ENCODE data around the gene RERE. TPM values are rescaled to one million over a fixed set of nuclear protein-coding genes. Genes with fewer than 3 reads are reported as not detected.
A peak's percentile ranks its signal among the peaks of the same experiment; 100 is the strongest.

Gene RERE
- total RNA-seq, 1 experiment from 2014 or later, result 10.3 TPM

DNA sequence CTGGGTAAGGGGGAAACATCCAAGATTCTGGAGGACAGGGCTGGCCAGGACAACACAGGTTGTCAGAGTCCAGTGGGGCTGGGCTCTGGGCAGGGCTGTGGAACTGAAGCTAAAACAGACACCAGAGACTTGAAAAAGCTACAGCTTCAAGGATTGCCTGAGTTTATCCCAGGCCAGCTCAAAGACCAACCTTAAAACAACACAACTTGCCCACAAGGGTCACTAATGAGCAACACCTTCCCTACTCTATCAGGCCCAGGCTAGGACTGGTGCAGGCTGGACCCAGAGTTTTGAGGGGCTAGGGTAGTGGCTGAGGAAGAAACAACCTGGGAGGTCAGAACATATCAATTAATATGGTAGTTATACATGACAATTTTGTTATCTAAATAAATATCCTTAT is 338.9 kb downstream of the RERE start:
- DNase-seq (ENCODE audit: low read depth), result no peak

DNA sequence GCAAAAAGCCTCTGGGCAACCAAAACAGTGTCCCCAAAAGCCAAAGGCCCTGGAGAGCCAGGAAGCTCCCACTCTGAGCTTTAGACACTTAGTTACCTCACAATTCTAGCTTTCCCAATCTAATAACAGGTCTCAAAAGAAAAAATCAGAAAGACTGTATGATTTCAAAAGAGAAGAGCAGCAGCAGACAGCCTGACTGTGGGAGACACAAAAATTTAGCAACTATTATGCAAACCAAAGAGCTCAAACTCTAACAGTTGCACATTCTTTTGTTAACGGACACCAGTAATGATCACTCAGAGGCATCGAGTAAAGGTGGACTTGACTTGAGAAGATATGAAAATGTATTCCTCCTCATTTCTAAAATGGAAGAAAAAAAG is 339.5 kb downstream of the RERE start:
- no peak for DNase-seq (ENCODE audit: low read depth)

DNA sequence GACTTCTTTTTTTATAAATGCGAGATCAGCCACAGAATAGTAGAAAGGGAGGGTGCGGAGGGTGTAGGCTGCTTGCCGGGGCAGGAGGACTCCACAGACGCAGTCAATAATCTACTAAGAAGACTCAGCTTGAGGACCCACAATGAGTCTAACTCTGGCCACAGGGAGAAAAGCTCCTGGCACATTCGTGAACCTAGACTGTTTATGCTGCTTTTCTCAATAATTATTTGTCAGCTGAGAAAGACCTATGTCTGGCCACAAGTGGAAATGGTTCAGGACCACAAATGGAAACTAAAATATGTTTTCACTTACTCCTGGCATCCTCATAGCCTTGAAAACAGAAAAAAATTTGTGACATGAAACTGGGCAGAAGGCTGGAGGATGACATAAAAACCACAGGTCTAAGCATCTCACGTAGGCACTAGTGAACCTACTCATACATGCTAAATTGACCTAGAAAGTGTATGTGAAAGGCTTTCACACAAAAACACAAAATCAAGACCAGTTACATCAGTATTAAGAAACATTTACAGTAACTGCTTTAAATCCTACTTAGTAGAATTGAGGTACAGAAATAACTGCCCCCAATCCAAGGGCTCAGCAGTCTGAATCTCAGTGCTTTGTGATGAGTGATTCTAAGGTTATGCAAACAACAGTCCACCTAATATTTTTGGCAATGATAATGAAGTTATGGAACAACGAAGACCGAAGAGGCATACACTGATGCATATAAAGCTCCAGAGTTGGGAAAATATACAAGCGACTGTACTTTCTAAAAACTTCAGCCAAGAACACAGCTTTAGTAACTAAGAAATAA is 340.1 kb downstream of the RERE start:
- peak; percentile 36 for DNase-seq (ENCODE audit: low read depth)

DNA sequence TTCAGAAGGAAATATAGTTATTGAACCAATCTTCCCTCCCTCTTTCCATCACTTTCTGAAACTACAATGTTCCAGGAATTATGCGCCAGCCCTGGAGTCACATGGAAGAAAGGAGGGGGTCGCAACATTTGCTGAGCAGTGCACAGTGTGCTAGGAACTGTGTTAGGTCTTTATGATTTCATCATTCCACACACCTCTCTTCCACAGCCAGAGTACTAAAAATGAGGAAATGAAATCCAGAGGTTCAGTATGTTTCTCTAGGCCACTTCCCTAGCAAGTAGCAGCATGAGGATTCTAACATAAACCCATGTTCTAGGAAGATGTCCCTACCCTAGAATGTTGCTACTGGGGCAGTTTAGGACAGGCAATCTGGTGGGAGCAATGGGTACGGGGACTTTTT is 341.4 kb downstream of the RERE start:
- no peak for DNase-seq (ENCODE audit: low read depth)

DNA sequence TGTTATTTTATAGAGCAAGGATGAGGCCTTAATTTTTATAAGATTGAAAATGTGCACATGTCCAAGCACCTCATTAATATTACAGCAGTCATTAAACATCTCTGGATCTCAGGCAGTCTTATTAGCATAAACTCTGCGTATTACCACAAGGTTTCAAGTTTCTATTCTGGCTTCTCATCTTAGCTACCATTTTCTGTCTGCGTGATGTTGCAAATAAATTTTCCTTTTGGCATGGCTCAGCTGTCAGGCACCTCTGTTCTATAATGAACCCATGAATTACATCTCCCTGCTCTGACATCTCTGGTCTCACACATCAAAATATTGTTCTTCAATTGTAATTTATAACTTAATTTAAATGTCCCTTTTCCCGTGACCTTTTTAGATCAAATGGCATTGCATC is 343.1 kb downstream of the RERE start:
- no peak for DNase-seq (ENCODE audit: low read depth)

DNA sequence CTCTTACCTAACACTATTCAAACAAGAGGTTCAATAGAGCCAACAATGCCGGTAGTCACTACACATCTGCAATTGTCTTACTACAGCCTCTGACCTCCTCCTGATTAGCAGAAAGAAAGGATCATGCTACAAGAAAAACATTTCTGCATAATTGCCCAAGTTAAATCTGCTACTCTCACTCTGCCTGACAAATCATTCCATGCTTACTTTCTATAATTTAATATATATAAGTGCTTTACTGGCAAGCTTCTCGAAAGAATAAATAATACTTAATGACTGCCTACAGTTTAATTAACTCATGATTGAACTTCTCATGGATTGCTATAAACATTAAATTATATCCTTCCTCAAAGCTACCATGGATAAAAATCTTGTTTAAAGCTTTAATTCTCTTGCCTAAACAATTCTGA is 343.5 kb downstream of the RERE start:
- no peak for DNase-seq (ENCODE audit: low read depth)

DNA sequence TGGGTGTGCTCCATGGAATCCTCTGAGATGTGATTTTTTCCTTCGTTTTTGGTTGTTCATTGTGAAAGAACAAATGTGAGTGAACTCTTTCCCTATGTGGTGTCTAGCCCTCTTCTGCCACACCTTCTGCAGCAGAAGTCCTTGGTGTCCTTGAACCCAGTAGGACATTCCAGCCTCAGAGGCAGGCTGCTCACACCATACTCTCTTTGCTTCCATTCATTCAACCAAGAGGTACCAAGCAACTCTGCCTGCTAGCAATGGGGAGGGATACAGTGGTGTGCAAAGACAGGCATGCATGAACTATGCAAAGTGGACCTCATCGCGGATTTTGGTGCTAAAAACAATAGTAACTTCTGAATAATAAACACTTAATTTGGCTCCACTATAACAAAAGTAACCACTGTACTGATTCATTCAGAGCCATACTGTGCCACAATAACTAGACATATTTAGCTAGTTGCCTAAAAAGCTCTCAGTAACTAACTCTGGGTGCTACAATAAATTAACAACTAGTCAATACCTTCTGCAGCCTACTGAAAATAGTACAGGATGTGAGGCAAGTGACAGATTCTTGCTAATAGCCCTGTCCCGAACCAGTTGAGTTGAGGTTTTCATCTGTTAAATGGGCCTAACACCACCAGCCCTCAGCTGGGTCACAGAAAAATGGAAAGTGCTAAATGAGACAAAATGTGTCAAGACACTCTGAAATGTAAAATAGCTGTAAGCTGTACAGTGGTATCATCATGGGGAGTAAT is 344.1 kb downstream of the RERE start:
- no peak for DNase-seq (ENCODE audit: low read depth)

DNA sequence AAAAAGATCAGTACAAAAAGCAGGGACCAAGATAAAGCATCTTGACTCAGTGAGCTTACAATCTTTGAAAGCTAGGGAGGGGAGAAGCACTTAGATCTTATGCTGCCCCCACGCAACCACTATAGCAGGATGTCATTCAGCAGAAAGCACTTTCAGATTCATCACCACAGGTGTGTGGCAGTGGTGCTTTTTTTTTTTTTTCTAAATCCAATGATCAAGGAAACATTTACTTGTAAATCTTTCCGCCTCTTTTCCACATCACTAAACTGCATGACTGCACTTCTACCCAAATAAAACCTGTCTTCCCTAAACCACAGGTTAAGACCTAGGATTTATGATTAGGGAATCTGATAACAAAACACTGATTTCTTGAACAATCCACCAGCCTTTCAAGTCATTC is 344.8 kb downstream of the RERE start:
- no peak for DNase-seq (ENCODE audit: low read depth)

DNA sequence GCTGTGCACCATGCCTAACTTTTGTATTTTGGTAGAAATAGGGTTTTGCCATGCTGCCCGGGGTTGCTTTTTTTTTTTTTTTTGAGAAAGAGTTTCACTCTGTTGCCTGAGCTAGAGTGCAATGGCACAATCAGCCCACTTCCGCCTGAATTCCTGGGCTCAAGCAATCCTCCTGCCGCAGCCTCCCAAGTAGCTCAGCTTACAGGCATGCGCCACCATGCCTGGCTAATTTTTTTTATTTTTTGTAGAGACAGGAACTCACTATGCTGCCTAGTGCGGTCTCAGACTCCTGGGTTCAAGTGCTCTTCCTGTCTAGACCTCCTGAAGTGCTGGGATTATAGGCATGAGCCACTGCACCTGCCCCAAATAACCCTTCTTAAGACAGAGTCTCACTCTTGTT is 346.0 kb downstream of the RERE start:
- DNase-seq (ENCODE audit: low read depth), result no peak

DNA sequence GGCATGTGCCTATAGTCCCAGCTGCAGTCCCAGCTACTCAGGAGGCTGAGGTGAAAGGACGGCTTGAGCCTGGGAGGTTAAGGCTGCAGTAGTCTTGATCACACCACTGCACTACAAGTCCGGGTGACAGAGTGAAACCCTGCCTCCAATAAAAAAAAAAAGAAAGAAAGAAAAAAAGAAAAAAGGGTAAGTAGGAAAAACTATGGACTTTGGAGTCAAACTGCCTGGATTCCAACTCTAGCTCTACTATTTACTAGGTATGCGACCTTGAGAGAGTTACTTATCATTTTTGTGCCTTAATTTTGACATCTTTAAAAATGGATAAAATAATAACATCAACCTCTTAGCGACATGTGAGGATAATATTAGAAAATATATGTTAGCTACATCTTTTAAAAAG is 348.7 kb downstream of the RERE start:
- no peak for DNase-seq (ENCODE audit: low read depth)

DNA sequence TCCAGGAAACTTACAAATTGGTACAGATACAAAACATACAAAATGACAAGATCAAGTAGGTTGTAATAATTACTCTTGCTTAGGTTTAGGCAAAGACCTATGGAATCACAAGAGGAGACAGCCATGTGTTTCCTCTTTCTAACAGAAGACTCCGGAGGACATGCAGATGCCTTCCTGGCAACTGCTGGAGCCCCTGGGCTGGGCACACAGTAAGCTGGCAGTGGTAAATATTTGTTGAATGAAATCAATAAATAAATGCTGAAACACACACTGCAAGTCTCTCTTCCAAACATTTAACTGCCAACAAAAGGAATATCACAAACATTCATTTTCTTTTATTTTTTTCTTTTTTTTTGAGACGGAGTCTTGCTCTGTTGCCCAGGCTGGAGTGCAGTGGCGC is 350.1 kb downstream of the RERE start:
- DNase-seq (ENCODE audit: low read depth), result no peak

DNA sequence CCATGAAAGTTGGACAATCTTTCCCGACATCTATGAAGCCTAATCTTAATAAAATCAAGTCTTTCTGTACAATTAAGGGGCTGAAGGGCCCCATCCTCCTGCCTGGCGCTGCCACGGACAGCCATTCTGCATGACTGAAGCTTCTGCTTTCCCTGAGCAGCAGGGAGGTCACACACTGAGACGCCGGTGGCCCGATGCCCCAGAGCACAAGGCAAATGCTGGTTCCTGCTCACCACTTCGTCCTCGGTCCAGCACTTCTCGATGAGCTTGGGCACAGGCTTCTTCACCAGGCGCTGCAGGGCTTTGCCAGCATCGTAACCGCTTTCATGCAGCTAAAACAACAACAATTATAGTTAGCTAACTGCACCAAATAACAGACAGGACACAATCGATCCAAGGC is 351.7 kb downstream of the RERE start:
- DNase-seq (ENCODE audit: low read depth), result no peak

DNA sequence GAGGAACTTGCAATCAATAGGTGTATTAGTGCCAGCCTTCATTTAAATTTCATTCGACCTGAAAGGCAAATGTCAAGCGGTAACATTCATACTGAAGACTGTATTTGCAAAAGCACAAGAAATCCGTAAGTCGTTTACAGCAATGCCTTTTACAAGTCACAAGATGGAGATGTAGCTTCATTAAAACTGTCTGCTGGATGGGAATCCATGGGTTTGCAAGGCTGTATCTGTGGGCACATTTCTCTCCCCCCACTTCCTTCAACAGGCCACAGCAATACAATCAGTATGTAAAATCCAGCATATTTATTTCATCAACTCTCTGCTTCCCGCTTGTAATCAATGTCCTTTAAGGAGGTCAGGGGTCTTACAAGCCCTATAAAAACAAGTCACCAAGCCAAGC is 352.4 kb downstream of the RERE start:
- DNase-seq (ENCODE audit: low read depth), result no peak

DNA sequence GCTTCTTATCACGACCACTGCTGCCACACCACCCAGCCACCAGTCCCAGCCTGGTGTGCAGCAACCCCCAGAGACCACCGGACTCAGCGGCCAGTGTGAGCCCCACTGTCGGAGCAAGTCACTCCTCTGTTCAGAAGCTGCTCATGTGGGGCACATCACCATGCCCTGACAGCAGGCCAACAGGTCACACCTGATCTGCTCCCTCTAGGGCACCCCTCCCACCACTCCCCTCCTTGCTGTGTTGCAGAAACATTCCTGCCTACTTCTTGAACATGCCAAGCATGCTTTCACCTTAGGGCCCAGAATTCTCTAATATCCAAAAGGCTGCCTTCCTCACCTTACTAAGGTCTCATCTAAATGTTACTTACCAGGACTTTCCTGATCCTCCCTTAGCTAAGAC is 353.1 kb downstream of the RERE start:
- no peak for DNase-seq (ENCODE audit: low read depth)

DNA sequence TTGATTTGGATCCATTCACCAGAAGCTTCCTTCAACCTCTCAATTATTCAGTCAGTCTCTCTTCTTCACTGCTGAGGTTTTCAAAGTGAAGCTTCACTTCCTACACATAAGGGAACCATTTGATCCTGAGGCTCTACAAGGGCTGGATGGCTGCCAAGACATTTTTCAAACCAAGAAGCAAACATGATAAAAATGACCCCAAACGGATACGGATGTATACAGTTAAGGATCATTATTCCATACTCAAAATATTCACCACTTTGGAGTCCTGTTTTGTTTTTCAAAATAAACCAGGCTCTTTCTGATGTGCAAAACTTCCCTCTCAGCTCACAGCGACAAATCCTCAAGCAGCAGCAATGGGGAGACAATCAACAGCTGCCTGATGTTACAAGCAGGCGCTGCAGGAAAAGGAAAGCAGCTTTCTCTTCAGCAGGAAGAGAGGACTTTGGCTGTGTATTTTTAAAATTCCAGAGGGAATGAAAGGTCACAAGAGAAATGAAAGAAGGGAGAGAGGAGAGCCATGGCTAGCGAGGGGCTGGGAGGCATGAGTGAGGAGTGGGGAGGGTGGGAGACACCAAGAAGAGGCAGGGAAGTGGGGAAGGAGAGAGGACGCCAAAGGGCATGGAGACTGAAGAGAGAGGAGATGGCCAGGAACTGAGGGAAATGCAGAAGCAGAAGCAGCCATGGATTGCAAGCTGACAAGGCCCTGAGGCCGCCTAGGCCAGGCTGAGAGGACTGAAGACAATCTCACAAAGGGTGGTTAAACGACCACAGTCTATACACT is 354.1 kb downstream of the RERE start:
- peak; percentile 86 for DNase-seq (ENCODE audit: low read depth)

DNA sequence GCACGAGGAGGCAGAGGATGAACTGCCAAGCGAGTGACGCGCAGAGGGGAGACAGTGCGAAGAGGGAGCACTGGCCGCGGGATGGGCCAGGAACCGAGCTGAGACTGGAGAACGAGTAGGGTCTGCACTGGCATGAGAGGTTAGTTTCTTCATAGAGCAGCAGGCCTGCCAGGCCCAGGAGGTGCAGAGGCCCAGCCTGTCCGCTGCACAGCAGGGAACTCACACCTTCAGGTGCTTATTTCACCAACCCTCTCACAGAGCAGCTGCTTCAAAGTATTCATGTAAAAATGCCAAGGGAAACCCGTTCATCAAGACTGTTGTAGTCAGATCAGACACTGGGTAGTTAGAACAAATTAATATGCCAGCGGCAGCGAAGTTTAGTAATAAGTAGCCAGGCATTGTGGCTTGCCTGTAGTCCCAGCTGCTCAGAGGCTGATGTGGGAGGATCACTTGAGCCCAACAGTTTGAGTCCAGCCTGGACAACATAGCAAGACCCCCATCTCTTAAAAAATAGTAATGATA is 355.0 kb downstream of the RERE start:
- DNase-seq (ENCODE audit: low read depth), result no peak

DNA sequence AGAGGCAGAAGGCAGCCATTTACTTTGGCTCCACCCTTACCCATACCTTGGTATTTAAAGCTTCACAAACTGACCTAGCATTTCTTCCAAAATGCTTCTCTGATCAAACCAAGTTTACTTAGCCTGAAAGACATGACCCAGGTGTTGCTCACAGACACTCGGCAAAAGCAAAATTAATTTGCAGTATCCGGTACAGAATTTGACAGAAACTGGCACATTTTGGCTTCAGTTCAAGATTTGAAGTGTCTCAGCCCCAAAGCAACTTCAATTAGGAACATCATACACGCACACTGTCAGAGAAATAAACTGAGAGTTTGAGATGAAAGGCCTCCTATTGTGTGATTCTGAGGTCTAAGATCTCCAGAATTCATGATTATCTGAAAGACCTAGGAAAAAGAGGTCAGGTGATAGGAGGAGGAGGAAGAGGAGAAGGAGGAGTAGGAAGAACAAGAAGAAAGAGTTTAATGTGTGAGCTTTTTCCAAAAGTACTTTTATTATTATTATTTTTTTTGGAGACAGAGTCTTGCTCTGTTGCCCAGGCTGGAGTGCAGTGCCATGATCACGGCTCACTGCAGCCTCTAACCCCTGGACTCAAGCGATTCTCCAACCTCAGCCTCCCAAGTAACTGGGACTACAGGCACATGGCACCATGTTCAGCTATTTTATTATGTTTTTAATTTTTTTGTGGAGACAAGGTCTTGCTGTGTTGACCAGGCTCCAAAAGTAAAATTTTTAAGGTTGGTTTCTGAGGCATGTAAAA is 355.9 kb downstream of the RERE start:
- DNase-seq (ENCODE audit: low read depth), result no peak

DNA sequence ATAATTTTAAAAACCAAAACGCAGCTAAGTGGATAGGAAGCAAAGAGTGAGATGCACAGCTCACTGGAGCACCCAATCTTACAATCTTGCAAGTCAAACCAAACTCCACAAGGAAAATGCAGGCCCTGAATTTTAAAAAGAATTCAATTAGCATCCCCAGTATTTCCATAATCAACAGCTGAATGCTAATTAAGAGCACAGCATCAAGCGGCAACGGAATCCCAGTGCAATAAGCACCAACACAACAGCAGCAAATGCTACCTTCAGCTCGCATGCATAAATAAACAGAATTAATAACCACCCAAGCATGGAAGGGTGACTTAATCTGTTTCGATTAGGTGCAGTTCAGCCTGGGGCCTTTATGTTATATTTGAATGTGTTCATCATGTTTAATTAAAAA is 356.7 kb downstream of the RERE start:
- DNase-seq (ENCODE audit: low read depth), result no peak

DNA sequence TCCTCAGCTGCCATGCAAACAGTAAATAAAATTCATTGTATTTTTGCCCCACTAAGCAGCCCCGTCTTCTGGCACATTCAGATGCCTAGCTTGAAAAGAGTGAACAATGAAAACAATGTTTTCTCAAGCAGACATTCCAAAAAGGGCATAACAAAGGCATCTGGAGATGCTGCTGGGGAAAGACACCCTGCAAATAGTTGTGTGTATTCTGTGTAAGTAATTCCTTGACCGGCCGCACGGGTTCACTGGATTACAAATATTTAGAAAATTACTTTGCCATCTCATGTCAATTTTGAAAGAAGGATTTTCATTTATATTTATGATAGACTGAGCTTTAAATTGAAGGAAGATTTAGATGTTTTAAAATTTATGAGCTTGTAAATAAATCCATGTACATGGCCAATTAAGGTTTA is 357.3 kb downstream of the RERE start:
- no peak for DNase-seq (ENCODE audit: low read depth)

DNA sequence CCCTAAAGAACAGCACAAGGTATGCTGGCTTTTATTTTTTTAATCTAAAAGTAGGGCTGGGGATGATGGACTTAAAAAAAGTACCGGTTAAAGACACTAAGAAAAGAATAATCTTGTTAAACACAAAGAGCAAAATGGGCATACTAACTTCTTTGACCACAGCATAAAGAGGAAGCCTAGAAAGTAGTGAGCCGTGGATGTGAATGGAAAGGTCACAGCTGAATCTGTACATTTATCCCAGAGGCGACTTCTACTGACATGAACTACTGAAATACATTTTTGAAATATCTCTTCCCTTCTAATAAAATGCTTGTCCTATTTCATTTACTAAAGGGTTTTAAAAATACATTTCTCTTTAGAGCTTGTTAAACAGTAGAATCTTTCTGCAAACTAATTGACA is 358.8 kb downstream of the RERE start:
- no peak for DNase-seq (ENCODE audit: low read depth)

DNA sequence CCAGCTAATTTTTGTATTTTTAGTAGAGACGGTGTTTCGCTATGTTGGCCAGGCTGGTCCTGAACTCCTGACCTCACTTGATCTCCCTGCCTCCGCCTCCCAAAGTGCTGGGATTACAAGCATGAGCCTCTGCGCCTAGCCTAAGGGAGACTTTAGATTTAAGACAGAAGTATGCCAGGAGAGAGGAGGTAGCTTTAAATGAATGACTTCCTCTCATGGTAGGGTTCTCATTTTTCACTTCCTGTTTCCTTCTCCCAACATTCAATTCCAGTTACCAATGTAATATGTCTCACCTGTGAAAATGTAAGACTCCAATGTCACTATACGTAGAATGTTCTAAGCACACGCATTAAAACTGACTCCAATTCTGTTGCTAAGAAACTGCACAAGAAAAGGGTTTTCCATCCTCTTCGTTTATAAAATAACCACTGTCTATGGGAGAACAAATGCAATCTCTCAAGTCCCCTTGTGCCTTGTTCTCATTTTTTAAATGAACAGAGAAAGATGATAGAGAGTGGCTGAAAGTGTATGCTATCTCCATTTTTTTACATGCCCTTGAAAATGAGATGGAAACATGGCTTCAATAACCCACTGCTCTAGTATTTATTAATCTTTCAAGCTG is 359.6 kb downstream of the RERE start:
- peak; percentile 18 for DNase-seq (ENCODE audit: low read depth)

Measured in RPMI7951 (cell line).